HepG2 (cell line): ENCODE data around the gene CITED2. TPM values are rescaled to one million over a fixed set of nuclear protein-coding genes. Genes with fewer than 3 reads are reported as not detected.

Source experiments
- ARID4A ChIP-seq: sonication (generic); formaldehyde crosslinking; IDR thresholded peaks from 2 replicates; pipeline ENCODE4 v1.5.0; 2020; ENCODE audit warnings: mild to moderate bottlenecking, missing genetic modification reagents, borderline replicate concordance
- ARNT ChIP-seq: fragments of 450-650 bp; IDR thresholded peaks from 2 replicates; pipeline ENCODE4 v1.6.1; 2017
- BCL6 ChIP-seq: IDR thresholded peaks from 2 replicates; pipeline ENCODE4 v1.6.1; 2016; ENCODE audit warnings: missing genetic modification reagents, missing compliant biosample characterization
- CREB1 ChIP-seq, 2 experiments: fragments of 450-650 bp in 1 of 2; IDR thresholded peaks; 2 replicates each; pipeline ENCODE4 v1.6.1; 2016 to 2017; ENCODE audit warnings: control low read depth in 1 of 2, mild to moderate bottlenecking in 1 of 2, missing compliant biosample characterization in 1 of 2, missing genetic modification characterization in 1 of 2
- EED ChIP-seq: sonication (generic); formaldehyde crosslinking; IDR thresholded peaks from 2 replicates; pipeline ENCODE4 v1.5.0; 2020; ENCODE audit warnings: mild to moderate bottlenecking, missing genetic modification reagents
- FOSL1 ChIP-seq: sonication (generic); formaldehyde crosslinking; IDR thresholded peaks from 2 replicates; pipeline ENCODE4 v1.9.0; 2021; ENCODE audit warnings: missing genetic modification reagents, borderline replicate concordance
- FOXP1 ChIP-seq, 2 experiments: fragments of 450-650 bp in 1 of 2; IDR thresholded peaks; 2 replicates each; pipeline ENCODE4 v1.6.1; 2017 to 2018; ENCODE audit warnings: antibody characterized with exemption in 1 of 2
- HDAC2 ChIP-seq: sonication (generic); formaldehyde crosslinking; IDR thresholded peaks from 2 replicates; pipeline ENCODE4 v1.4.0; 2020; ENCODE audit warnings: missing genetic modification reagents
- HMG20B ChIP-seq: conservative IDR thresholded peaks from 2 replicates; pipeline ENCODE4 v1.6.1; 2016; ENCODE audit warnings: missing genetic modification reagents, missing compliant biosample characterization
- JUND ChIP-seq: sonication (generic); formaldehyde crosslinking; IDR thresholded peaks from 2 replicates; pipeline ENCODE4 v1.8.0; 2022; ENCODE audit warnings: mild to moderate bottlenecking, missing genetic modification reagents
- KAT7 ChIP-seq: IDR thresholded peaks from 2 replicates; pipeline ENCODE4 v1.6.1; 2018; ENCODE audit warnings: borderline replicate concordance, missing compliant biosample characterization
- MAZ ChIP-seq, 2 experiments: sonication (generic) in 1 of 2; formaldehyde crosslinking in 1 of 2; IDR thresholded peaks; 2 replicates each; pipeline versions ENCODE4 v1.5.0 to v1.6.1; 2012 to 2020; ENCODE audit warnings: low read depth in 2 of 2, mild to moderate bottlenecking in 2 of 2, borderline replicate concordance in 1 of 2, improper control_type of control experiment in 1 of 2, low read length in 1 of 2, missing genetic modification reagents in 1 of 2, moderate library complexity in 1 of 2
- MIER3 ChIP-seq: IDR thresholded peaks from 2 replicates; pipeline ENCODE4 v1.6.1; 2016; ENCODE audit warnings: missing compliant biosample characterization, borderline replicate concordance
- PAX8 ChIP-seq: sonication (generic); formaldehyde crosslinking; IDR thresholded peaks from 2 replicates; pipeline ENCODE4 v1.8.0; 2022; ENCODE audit warnings: mild to moderate bottlenecking, missing genetic modification reagents, borderline replicate concordance
- SOX5 ChIP-seq: IDR thresholded peaks from 2 replicates; pipeline ENCODE4 v1.6.1; 2016; ENCODE audit warnings: borderline replicate concordance
- SP140L ChIP-seq: sonication (generic); formaldehyde crosslinking; IDR thresholded peaks from 2 replicates; pipeline ENCODE4 v1.4.0; 2020; ENCODE audit warnings: missing genetic modification reagents, borderline replicate concordance
- TBX3 ChIP-seq: fragments of 450-650 bp; IDR thresholded peaks from 2 replicates; pipeline ENCODE4 v1.6.1; 2017; ENCODE audit warnings: antibody characterized with exemption, mild to moderate bottlenecking, inconsistent platforms, borderline replicate concordance
- ZFP36L1 ChIP-seq: sonication (generic); formaldehyde crosslinking; IDR thresholded peaks from 2 replicates; pipeline ENCODE4 v1.8.0; 2022; ENCODE audit warnings: mild to moderate bottlenecking, missing genetic modification reagents, moderate library complexity
- ZNF124 ChIP-seq: sonication (generic); formaldehyde crosslinking; IDR thresholded peaks from 2 replicates; pipeline ENCODE4 v1.4.0; 2020; ENCODE audit warnings: missing genetic modification reagents
- ZNF850 ChIP-seq: sonication (generic); formaldehyde crosslinking; conservative IDR thresholded peaks from 2 replicates; pipeline ENCODE4 v1.9.0; 2021; ENCODE audit warnings: mild to moderate bottlenecking, missing genetic modification reagents
- polyA plus RNA-seq, 8 experiments: library from polyadenylated mRNA; depleted of rRNA in 3 of 8; stranded (reverse) in 7 of 8; unstranded in 1 of 8; fragments of >200 nt; fragmentation: Illumina TruSeq in 4 of 8; extraction: Trizol in 4 of 8; gene quantifications; 2 replicates each; pipeline versions ENCODE4 v1.2.1 to v1.2.3, GENCODE V29; 2011 to 2016; ENCODE audit warnings: low read depth in 4 of 8, missing spikeins in 1 of 8, mixed read lengths in 1 of 8; ENCODE audit not compliant: insufficient read depth in 1 of 8
- total RNA-seq, 5 experiments: library from RNA; depleted of rRNA; stranded (reverse); fragments of >200 nt; fragmentation: Illumina TruSeq; extraction: Trizol; gene quantifications; 2 replicates each; pipeline ENCODE4 v1.2.3, GENCODE V29; 2016; ENCODE audit warnings: low read depth in 1 of 5
- TF ChIP-seq, protein P1 (sequence below): sonication (generic); formaldehyde crosslinking; IDR thresholded peaks from 2 replicates; pipeline ENCODE4 v1.4.0; 2020; ENCODE audit warnings: missing genetic modification reagents, borderline replicate concordance
- TF ChIP-seq, protein P2 (sequence below): sonication (generic); formaldehyde crosslinking; IDR thresholded peaks from 2 replicates; pipeline ENCODE4 v1.4.0; 2020; ENCODE audit warnings: missing genetic modification reagents, borderline replicate concordance

Gene CITED2
- total and polyA plus RNA-seq, 2 of the 13 experiments (the other 11 are each of a cell fraction or from before 2014, with no cell fraction given) = 17.6 to 57.2 TPM

GRCh38 chr6:139378882-139379341 is 4.5 kb upstream of the CITED2 start (continued):
- TF ChIP-seq MAZ (IDR thresholded peaks at IDR 0.05; ENCODE audit: borderline replicate concordance, low read depth, low read length) (no peak), MAZ (CRISPR knock-in tag; IDR thresholded peaks at IDR 0.05; ENCODE audit: low read depth) (0 out of 2 replicates have a peak, but pooled peaks have one; percentile 23), KAT7 (CRISPR knock-in tag) (no peak), TBX3 (peak; percentile 35; the same call in 1 of the 2 replicates), ZNF124 (CRISPR knock-in tag) (0 out of 2 replicates have a peak, but pooled peaks have one; percentile 42), ZNF850 (CRISPR knock-in tag) (no peak), BCL6 (CRISPR knock-in tag) (peak; percentile 22; the same call in 1 of the 2 replicates), HMG20B (CRISPR knock-in tag) (no peak), HDAC2 (CRISPR knock-in tag) (0 out of 2 replicates have a peak, but pooled peaks have one; percentile 34), FOSL1 (CRISPR knock-in tag) (peak; percentile 94), EED (CRISPR knock-in tag) (no peak), SOX5 (CRISPR knock-in tag) (peak; percentile 63; the same call in 1 of the 2 replicates), FOXP1 (IDR thresholded peaks at IDR 0.05) (no peak), FOXP1 (CRISPR knock-in tag; IDR thresholded peaks at IDR 0.05) (peak; percentile 11; the same call in 1 of the 2 replicates), ZFP36L1 (CRISPR knock-in tag) (peak; percentile 58; the same call in 1 of the 2 replicates), ARNT (no peak), MIER3 (peak; percentile 18; the same call in 1 of the 2 replicates), ARID4A (no peak), CREB1 (IDR thresholded peaks at IDR 0.05) (no peak), CREB1 (CRISPR knock-in tag; IDR thresholded peaks at IDR 0.05) (0 out of 2 replicates have a peak, but pooled peaks have one; percentile 55), JUND (CRISPR knock-in tag) (peak; percentile 94), SP140L (CRISPR knock-in tag) (no peak), PAX8 (CRISPR knock-in tag) (no peak)
- TF ChIP-seq, protein P1, sequence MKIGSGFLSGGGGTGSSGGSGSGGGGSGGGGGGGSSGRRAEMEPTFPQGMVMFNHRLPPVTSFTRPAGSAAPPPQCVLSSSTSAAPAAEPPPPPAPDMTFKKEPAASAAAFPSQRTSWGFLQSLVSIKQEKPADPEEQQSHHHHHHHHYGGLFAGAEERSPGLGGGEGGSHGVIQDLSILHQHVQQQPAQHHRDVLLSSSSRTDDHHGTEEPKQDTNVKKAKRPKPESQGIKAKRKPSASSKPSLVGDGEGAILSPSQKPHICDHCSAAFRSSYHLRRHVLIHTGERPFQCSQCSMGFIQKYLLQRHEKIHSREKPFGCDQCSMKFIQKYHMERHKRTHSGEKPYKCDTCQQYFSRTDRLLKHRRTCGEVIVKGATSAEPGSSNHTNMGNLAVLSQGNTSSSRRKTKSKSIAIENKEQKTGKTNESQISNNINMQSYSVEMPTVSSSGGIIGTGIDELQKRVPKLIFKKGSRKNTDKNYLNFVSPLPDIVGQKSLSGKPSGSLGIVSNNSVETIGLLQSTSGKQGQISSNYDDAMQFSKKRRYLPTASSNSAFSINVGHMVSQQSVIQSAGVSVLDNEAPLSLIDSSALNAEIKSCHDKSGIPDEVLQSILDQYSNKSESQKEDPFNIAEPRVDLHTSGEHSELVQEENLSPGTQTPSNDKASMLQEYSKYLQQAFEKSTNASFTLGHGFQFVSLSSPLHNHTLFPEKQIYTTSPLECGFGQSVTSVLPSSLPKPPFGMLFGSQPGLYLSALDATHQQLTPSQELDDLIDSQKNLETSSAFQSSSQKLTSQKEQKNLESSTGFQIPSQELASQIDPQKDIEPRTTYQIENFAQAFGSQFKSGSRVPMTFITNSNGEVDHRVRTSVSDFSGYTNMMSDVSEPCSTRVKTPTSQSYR (CRISPR knock-in tag) = no peak; the same call in 1 of the 2 replicates
- TF ChIP-seq, protein P2, sequence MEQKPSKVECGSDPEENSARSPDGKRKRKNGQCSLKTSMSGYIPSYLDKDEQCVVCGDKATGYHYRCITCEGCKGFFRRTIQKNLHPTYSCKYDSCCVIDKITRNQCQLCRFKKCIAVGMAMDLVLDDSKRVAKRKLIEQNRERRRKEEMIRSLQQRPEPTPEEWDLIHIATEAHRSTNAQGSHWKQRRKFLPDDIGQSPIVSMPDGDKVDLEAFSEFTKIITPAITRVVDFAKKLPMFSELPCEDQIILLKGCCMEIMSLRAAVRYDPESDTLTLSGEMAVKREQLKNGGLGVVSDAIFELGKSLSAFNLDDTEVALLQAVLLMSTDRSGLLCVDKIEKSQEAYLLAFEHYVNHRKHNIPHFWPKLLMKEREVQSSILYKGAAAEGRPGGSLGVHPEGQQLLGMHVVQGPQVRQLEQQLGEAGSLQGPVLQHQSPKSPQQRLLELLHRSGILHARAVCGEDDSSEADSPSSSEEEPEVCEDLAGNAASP (CRISPR knock-in tag) = no peak
